Stomach (tissue), 9 donors: Measurements from ENCODE around the gene ELOVL5. TPM values are rescaled to one million over a fixed set of nuclear protein-coding genes. Genes with fewer than 3 reads are reported as not detected.
A peak's percentile ranks its signal among the peaks of the same experiment; 100 is the strongest.
"Not testable (repeated sequence)": the region's sequence is repeated elsewhere in the genome, so short reads cannot be mapped to it uniquely, and the experiment has no call there.

ENCODE experiments used
- DNase-seq, 2 donors: peaks; one replicate each; pipeline versions ENCODE4 v3.0.0 to v3.0.0-alpha.2; 2013 to 2019
- H3K27ac ChIP-seq, 5 donors: fragments of 200-600 bp in 4 of 5; sonication (generic) in 4 of 5; one replicate each; pipeline ENCODE4 v1.5.1; 2013 to 2019; ENCODE audit warnings: mild to moderate bottlenecking in 1 of 5, moderate library complexity in 1 of 5
- H3K27me3 ChIP-seq, 3 donors: fragments of 200-600 bp; sonication (generic); one replicate each; pipeline ENCODE4 v1.5.1; 2017 to 2019; ENCODE audit warnings: mixed run types in 1 of 3
- H3K36me3 ChIP-seq, 4 donors: fragments of 200-600 bp; sonication (generic); 1 replicate in 3 of 4; 2 replicates in 1 of 4; pipeline ENCODE4 v1.5.1; 2016 to 2019
- H3K4me1 ChIP-seq, 4 donors: fragments of 200-600 bp; sonication (generic); one replicate each; pipeline ENCODE4 v1.5.1; 2016 to 2019
- H3K4me3 ChIP-seq, 4 donors: fragments of 200-600 bp; sonication (generic) in 3 of 4; one replicate each; pipeline ENCODE4 v1.5.1; 2016 to 2019; ENCODE audit warnings: mild to moderate bottlenecking in 1 of 4
- H3K9me3 ChIP-seq, 4 donors: fragments of 200-600 bp; sonication (generic); one replicate each; pipeline ENCODE4 v1.5.1; 2016 to 2019
- CTCF ChIP-seq, 7 experiments: fragments of 450-650 bp in 4 of 7; fragments of 200-600 bp in 3 of 7; sonication (generic) in 3 of 7; IDR thresholded peaks; one replicate each; pipeline ENCODE4 v1.5.1; 2016 to 2019; ENCODE audit warnings: antibody characterized with exemption in 7 of 7, control low read depth in 2 of 7, mild to moderate bottlenecking in 1 of 7
- EP300 ChIP-seq: sonication (generic); formaldehyde crosslinking; IDR thresholded peaks from one replicate; pipeline ENCODE4 v1.6.1; 2017; ENCODE audit warnings: antibody characterized with exemption
- POLR2A ChIP-seq, 4 donors: fragments of 450-650 bp; IDR thresholded peaks; one replicate each; pipeline ENCODE4 v1.6.1; 2016; ENCODE audit warnings: antibody characterized with exemption in 4 of 4, control low read depth in 2 of 4, mild to moderate bottlenecking in 1 of 4, moderate library complexity in 1 of 4
- POLR2AphosphoS5 ChIP-seq, 3 donors: sonication (generic); formaldehyde crosslinking; IDR thresholded peaks; one replicate each; pipeline ENCODE4 v1.6.1; 2016; ENCODE audit warnings: antibody characterized with exemption in 3 of 3
- WGBS, 5 donors: extraction: QIAGEN DNeasy Blood & Tissue Kit in 3 of 5; methylation state at CpG; one replicate each; pipeline versions ENCODE4 v1.1.5 to v1.1.7; 2013 to 2018; 5-methylcytosine and 5-hydroxymethylcytosine counted together
- intact Hi-C: fragments of 100-400 bp; cut with DNase I; formaldehyde crosslinking; loops from one replicate; pipeline ENCODE4 v1.15.1; 2023; ENCODE audit warnings: low total_unique reads
- polyA plus RNA-seq, 3 donors: library from polyadenylated mRNA; stranded (reverse); fragments of 200-250 nt; gene quantifications; one replicate each; pipeline ENCODE4 v1.2.3, GENCODE V29; 2013
- total RNA-seq, 5 donors: library from RNA; depleted of rRNA; stranded (reverse); fragments of >200 nt; gene quantifications; one replicate each; pipeline versions ENCODE4 v1.1.0 to v1.2.3, GENCODE V29; 2014 to 2016
- donor health status: healthy with polysubstance abuse.
- donor health status: Bipolar disorder and iron deficiency.
- donor health status: healthy.

Gene ELOVL5
- total and polyA plus RNA-seq, 8 donors, result 2.6 to 57.8 (median 12.8) TPM

GRCh38 chr6:53394704-53395103, 46.0 kb upstream of the ELOVL5 start:
- Histone ChIP-seq H3K4me1 (no peaks in the 10 kb centered on the region), H3K27me3 (no peaks in the 10 kb centered on the region), H3K9me3 (no peaks in the 10 kb centered on the region), H3K4me3 (no peak overlapping the region), H3K36me3 (no peaks in the 10 kb centered on the region), H3K27ac (no peak overlapping the region)
- intact Hi-C loops, result no loop called here
- 87 to 97% (median 88%) methylated on average over 3 of the region's 3 CpGs for WGBS, 5 donors
- no peak for TF ChIP-seq POLR2A (IDR thresholded peaks at IDR 0.05)
- DNase-seq, result no peak

DNA sequence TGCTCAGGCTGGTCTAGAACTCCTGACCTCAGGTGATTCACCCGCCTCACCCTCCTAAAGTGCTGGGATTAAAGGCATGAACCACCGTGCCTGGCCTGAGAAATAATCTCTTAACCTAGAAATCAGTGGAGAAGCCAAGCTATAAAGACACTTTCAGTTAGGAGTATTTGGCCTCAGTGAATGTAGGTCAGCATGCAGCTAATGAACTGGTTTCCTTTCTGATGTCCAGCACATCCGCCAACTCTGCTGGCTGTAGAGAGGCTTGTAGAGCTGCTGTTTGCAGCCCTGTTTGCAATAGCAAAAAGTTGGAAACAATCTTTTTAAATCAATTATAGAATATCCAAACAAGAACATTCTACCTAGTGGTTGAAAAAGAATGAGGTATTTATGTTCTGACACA, 42.4 kb upstream of the ELOVL5 start:
- Histone ChIP-seq H3K27ac (no peak overlapping the region), H3K27me3 (no peaks in the 10 kb centered on the region), H3K9me3 (no peaks in the 10 kb centered on the region), H3K4me1 (no peaks in the 10 kb centered on the region), H3K36me3 (no peaks in the 10 kb centered on the region), H3K4me3 (no peak overlapping the region)
- WGBS, 5 donors, result 72 to 94% (median 77%) methylated on average over 3 of the region's 3 CpGs
- peak in 1 of 2 donors; percentile 42 for DNase-seq
- intact Hi-C loops, result no loop called here
- TF ChIP-seq POLR2A (IDR thresholded peaks at IDR 0.05) (no peak), POLR2AphosphoS5 (IDR thresholded peaks at IDR 0.05) (no peak), CTCF (IDR thresholded peaks at IDR 0.05) (no peak), EP300 (no peak)

- H3K27me3 ChIP-seq, result no peaks in the 10 kb centered on the region
- H3K36me3 ChIP-seq, result no peaks in the 10 kb centered on the region
- no peaks in the 10 kb centered on the region for H3K4me1 ChIP-seq
- no peak for TF ChIP-seq CTCF (IDR thresholded peaks at IDR 0.05)
- no peak for TF ChIP-seq POLR2A (IDR thresholded peaks at IDR 0.05)
- TF ChIP-seq POLR2AphosphoS5 (IDR thresholded peaks at IDR 0.05), result no peak
- TF ChIP-seq EP300, result no peak
- intact Hi-C loops, result no loop called here
- DNase-seq, result no peak
- no peak overlapping the region for H3K27ac ChIP-seq
- WGBS, 5 donors, result 79 to 100% (median 84%) methylated on average over 3 of the region's 3 CpGs
- no peak overlapping the region for H3K4me3 ChIP-seq
- H3K9me3 ChIP-seq, result no peaks in the 10 kb centered on the region
Measured at GRCh38 chr6:53390010-53390409, 41.3 kb upstream of the ELOVL5 start.

DNA sequence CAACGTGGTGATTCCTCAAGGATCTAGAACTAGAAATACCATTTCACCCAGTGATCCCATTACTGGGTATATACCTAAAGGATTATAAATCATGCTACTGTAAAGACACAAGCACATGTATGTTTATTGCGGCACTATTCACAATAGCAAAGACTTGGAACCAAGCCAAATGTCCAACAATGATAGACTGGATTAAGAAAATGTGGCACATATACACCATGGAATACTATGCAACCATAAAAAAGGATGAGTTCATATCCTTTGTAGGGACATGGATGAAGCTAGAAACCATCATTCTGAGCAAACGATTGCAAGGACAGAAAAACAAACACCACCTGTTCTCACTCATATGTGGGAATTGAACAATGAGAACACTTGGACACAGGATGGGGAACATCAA, 39.9 kb upstream of the ELOVL5 start:
- H3K4me3 ChIP-seq, H3K9me3 ChIP-seq: not testable (repeated sequence)
- 79 to 90% (median 84%) methylated on average over 3 of the region's 3 CpGs for WGBS, 5 donors

GRCh38 chr6:53382421-53382820, 33.7 kb upstream of the ELOVL5 start:
- no peak overlapping the region for H3K4me3 ChIP-seq
- TF ChIP-seq POLR2AphosphoS5 (IDR thresholded peaks at IDR 0.05) (no peak), EP300 (no peak), CTCF (IDR thresholded peaks at IDR 0.05) (no peak), POLR2A (IDR thresholded peaks at IDR 0.05) (no peak)

More for the DNA sequence above, 39.9 kb upstream of the ELOVL5 start:
- H3K4me1 ChIP-seq, intact Hi-C loops, H3K36me3 ChIP-seq, DNase-seq, H3K27ac ChIP-seq, H3K27me3 ChIP-seq: not testable (repeated sequence)

More at GRCh38 chr6:53382421-53382820, 33.7 kb upstream of the ELOVL5 start:
- no peak for DNase-seq
- 81 to 93% (median 86%) methylated on average over 5 of the region's 5 CpGs for whole genome bisulfite sequencing, 5 donors
- H3K36me3 ChIP-seq, result no peaks in the 10 kb centered on the region
- no peak overlapping the region for H3K27ac ChIP-seq
- intact Hi-C loops, result no loop called here
- no peaks in the 10 kb centered on the region for H3K4me1 ChIP-seq
- peaks cover 0 to 9% (median 0%) of the 10 kb centered on the region in 4 donors for H3K9me3 ChIP-seq
- peaks cover 0 to 5% (median 0%) of the 10 kb centered on the region in 3 donors for H3K27me3 ChIP-seq
